A673 (cell line): ENCODE measurements around the gene KIF26A. TPM values are rescaled to one million over a fixed set of nuclear protein-coding genes. Genes with fewer than 3 reads are reported as not detected.

Source experiments
- Bru-seq: library from RNA; stranded (reverse); fragments of 400-500 nt; gene quantifications from one replicate; lab custom pipeline; 2021; lab: Mats Ljungman, UMichigan
- BruChase-seq, 2 experiments: library from RNA; stranded (reverse); fragments of 400-500 nt; gene quantifications; one replicate each; lab custom pipeline; 2021; lab: Mats Ljungman, UMichigan
- BruUV-seq: library from RNA; stranded (reverse); fragments of 400-500 nt; replicated peaks from 2 replicates; lab custom pipeline; 2021; lab: Mats Ljungman, UMichigan
- CTCF ChIA-PET: fragments of 300-600 bp; sonication (Branson Sonifier 250); formaldehyde crosslinking; loops from one replicate; lab custom pipeline; 2022; ENCODE audit warnings: antibody characterized with exemption; lab: Charles Lee
- POLR2A ChIA-PET: fragments of 300-600 bp; sonication (Branson Sonifier 250); formaldehyde crosslinking; loops from one replicate; lab custom pipeline; 2022; ENCODE audit warnings: antibody characterized with exemption; ENCODE audit not compliant: low non-redundant PET; lab: Charles Lee
- DNase-seq: peaks from one replicate; pipeline ENCODE4 v3.0.0-alpha.2; 2015; ENCODE audit warnings: low spot score
- H3K27ac ChIP-seq: fragments of 200-600 bp; sonication (generic); 2 replicates; pipeline ENCODE4 v1.5.1; 2016; ENCODE audit warnings: mixed run types, low read depth, mild to moderate bottlenecking, mixed read lengths, antibody characterized with exemption, low read length; ENCODE audit not compliant: poor library complexity, severe bottlenecking
- H3K27me3 ChIP-seq: fragments of 200-600 bp; sonication (generic); replicated peaks from 2 replicates; pipeline ENCODE4 v1.6.1; 2017; ENCODE audit warnings: mixed run types, low read depth, mild to moderate bottlenecking, mixed read lengths, antibody characterized with exemption, low read length; ENCODE audit not compliant: insufficient read depth, poor library complexity
- H3K36me3 ChIP-seq: fragments of 200-600 bp; sonication (generic); 2 replicates; pipeline ENCODE4 v1.6.1; 2016; ENCODE audit warnings: mixed run types, mild to moderate bottlenecking, mixed read lengths, antibody characterized with exemption, low read length; ENCODE audit not compliant: insufficient read depth, poor library complexity, severe bottlenecking
- H3K4me1 ChIP-seq: fragments of 200-600 bp; sonication (generic); 2 replicates; pipeline ENCODE4 v1.6.1; 2017; ENCODE audit warnings: mixed run types, mild to moderate bottlenecking, mixed read lengths, antibody characterized with exemption, low read length; ENCODE audit not compliant: insufficient read depth, poor library complexity, severe bottlenecking
- H3K4me3 ChIP-seq: fragments of 200-600 bp; sonication (generic); 2 replicates; pipeline ENCODE4 v1.5.1; 2016; ENCODE audit warnings: low read depth, mixed run types, mild to moderate bottlenecking, mixed read lengths, low read length; ENCODE audit not compliant: poor library complexity, severe bottlenecking
- H3K9me3 ChIP-seq: fragments of 200-600 bp; sonication (generic); 2 replicates; pipeline ENCODE4 v1.6.1; 2016; ENCODE audit warnings: mixed run types, low read depth, mild to moderate bottlenecking, mixed read lengths, antibody characterized with exemption, low read length; ENCODE audit not compliant: poor library complexity, severe bottlenecking
- EZH2 ChIP-seq: fragments of 200-600 bp; sonication (generic); IDR thresholded peaks from 2 replicates; pipeline ENCODE4 v1.6.1; 2017; ENCODE audit warnings: borderline replicate concordance, low read depth, mild to moderate bottlenecking, mixed read lengths, antibody characterized with exemption, low read length; ENCODE audit not compliant: poor library complexity, severe bottlenecking
- intact Hi-C: fragments of 100-400 bp; cut with micrococcal nuclease; formaldehyde crosslinking; loops from one replicate; pipeline ENCODE4 v1.10.0; 2022; ENCODE audit not compliant: unreplicated experiment
- long read RNA-seq: library from polyadenylated mRNA; stranded (forward); transcript quantifications from one replicate; pipeline ENCODE4 v2.0.0, GENCODE V29; 2022
- total RNA-seq: library from RNA; stranded (reverse); gene quantifications from 2 replicates; pipeline ENCODE4 v1.2.3, GENCODE V29; 2021
- TF ChIP-seq, protein P1 (sequence below): fragments of 300-800, 200-600 bp; sonication (generic); conservative IDR thresholded peaks from 2 replicates; pipeline ENCODE4 v1.5.1; 2017; ENCODE audit warnings: low read depth, mild to moderate bottlenecking, antibody characterized with exemption, low read length, moderate library complexity, mixed read lengths

KIF26A gene
- total RNA-seq (11.5 and 16.0 TPM in 2 replicates), Bru-seq, nascent RNA (percentile 34 among the genes with signal in this experiment), BruChase-seq, experiment 1, labeled RNA remaining after a 2-hour chase (percentile 45 among the genes with signal in this experiment), BruChase-seq, experiment 2, labeled RNA remaining after a 6-hour chase (percentile 52 among the genes with signal in this experiment)
- long read RNA-seq, partial matches to known transcripts: 1 of 1 reads
- long read RNA-seq, other reads (novel, unspliced or antisense): 0 of 1 reads

GRCh38 chr14:104138098-104138717, at the start of gene KIF26A:
Gene KIF26A, plus strand, starts transcription at chr14:104138587. Its CDS starts 136 bp downstream, at chr14:104138723.
- CTCF ChIA-PET: interaction anchor here (0.6 to 0.8 kb wide), 5 partner anchors 86 to 455 kb away, joined by 3 to 5 read pairs (median 3); no protein-coding TSS in a partner anchor
- Histone ChIP-seq H3K4me3 (peak within 1 kb of the TSS; percentile 73), H3K27me3 (peaks cover 30% of the 10 kb centered on the region), H3K4me1 (peaks cover 52% of the 10 kb centered on the region), H3K9me3 (no peaks in the 10 kb centered on the region), H3K36me3 (no peaks in the 10 kb centered on the region), H3K27ac (peak within 1 kb of the TSS; percentile 73)
- intact Hi-C loops: loop anchor here (2.0 to 10.0 kb wide), 5 partner anchors 87 to 504 kb away; no protein-coding TSS in a partner anchor
- BruUV-seq: no TSS peak
- no peak for TF ChIP-seq EZH2
- POLR2A ChIA-PET: no interaction called here
- DNase-seq: peak; percentile 86

DNA sequence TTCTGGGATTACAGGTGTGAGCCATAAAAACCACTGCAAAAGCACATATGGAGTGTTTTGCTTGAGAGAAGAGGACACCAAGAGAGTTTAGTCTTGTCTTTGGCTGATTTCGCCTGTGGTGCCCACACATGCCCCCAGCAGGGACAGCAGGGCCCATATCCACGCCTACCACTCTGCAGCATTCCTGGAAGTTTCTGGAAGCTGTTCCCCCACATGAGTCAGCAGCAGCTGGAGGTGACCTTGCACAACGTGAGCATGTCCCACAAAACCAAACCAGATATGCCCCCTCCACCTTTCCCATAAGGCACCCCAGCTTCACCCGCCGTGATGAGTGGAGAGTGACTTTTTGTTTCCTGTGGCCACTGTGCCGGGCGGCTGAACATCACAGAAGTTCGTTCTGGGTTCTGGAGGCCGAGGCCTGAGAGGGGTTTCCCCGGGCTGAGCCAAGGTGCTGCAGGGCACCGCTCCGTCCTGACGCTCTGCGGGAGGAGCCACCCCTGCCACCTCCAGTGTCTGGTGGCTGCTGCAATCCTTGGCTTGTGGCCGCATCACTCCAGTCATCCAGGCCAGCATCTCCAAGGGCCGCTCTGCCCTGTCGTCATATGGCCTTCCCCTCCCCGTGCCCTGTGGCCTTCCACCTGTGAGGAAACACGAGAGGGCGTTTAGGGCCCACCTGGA, 48.2 kb upstream of the KIF26A start:
- BruUV-seq: no TSS peak
- Histone ChIP-seq H3K9me3 (no peaks in the 10 kb centered on the region), H3K4me3 (no peak overlapping the region), H3K27ac (no peak overlapping the region), H3K4me1 (peaks cover 8% of the 10 kb centered on the region), H3K36me3 (no peaks in the 10 kb centered on the region), H3K27me3 (no peaks in the 10 kb centered on the region)
- TF ChIP-seq, protein P1, sequence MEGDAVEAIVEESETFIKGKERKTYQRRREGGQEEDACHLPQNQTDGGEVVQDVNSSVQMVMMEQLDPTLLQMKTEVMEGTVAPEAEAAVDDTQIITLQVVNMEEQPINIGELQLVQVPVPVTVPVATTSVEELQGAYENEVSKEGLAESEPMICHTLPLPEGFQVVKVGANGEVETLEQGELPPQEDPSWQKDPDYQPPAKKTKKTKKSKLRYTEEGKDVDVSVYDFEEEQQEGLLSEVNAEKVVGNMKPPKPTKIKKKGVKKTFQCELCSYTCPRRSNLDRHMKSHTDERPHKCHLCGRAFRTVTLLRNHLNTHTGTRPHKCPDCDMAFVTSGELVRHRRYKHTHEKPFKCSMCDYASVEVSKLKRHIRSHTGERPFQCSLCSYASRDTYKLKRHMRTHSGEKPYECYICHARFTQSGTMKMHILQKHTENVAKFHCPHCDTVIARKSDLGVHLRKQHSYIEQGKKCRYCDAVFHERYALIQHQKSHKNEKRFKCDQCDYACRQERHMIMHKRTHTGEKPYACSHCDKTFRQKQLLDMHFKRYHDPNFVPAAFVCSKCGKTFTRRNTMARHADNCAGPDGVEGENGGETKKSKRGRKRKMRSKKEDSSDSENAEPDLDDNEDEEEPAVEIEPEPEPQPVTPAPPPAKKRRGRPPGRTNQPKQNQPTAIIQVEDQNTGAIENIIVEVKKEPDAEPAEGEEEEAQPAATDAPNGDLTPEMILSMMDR: no peak
- no peak for TF ChIP-seq EZH2
- intact Hi-C loops: loop anchor here (5.0 kb wide), 1 partner anchor 552 kb away; no protein-coding TSS in a partner anchor
- ChIA-PET POLR2A (no interaction called here), CTCF (no interaction called here)
- DNase-seq: no peak

DNA sequence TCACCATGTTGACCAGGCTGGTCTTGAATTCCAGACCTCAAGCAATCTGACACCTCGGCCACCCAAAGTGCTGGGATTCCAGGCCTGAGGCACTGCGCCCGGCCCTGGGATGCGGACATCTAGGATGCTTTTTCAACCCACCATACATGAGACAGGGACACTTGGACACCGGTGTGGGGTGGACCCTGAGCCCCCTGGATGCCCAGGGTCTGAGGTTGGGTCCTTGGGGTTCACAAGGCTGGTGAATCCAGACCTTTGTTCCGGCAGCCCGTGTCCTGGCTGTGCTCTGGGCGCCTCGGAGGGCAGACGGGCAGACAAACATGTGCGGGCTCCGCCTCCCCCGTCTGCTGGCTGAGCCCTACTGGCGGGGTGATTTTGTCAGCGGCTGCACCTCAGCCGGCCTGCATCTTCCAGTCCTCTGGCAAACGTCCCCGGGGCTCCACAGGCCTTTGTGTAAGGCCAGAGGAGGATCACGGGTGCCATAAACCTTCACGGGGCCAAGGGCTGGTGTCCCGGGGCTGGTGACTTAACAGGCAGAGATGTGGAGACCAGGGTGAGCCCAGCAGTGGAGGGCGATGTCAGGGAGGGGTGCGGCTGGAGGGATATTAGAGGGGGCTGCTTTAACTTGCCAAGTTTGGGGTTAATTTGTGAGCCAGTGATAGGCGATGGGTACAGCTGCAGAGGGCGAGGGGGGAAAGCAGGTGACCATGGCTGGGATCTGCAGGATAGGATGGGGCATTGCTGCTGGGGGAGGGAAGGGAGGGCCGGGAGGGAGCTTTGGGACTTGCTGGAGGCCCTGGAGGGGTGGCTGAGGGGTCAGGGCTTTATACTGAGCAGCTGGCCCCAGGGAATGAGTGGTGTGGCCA, 47.1 kb upstream of the KIF26A start:
- no peak for TF ChIP-seq EZH2
- TF ChIP-seq, protein P1: no peak
- BruUV-seq: no TSS peak
- Histone ChIP-seq H3K9me3 (no peaks in the 10 kb centered on the region), H3K4me3 (no peak overlapping the region), H3K4me1 (peaks cover 8% of the 10 kb centered on the region), H3K27me3 (no peaks in the 10 kb centered on the region), H3K36me3 (no peaks in the 10 kb centered on the region), H3K27ac (no peak overlapping the region)
- intact Hi-C loops: loop anchor here (5.0 kb wide), 1 partner anchor 551 kb away; no protein-coding TSS in a partner anchor
- no peak for DNase-seq
- CTCF ChIA-PET: no interaction called here
- POLR2A ChIA-PET: no interaction called here
